HCT116 (cell line): ENCODE measurements around the gene MUC4. TPM values are rescaled to one million over a fixed set of nuclear protein-coding genes. Genes with fewer than 3 reads are reported as not detected.

Source experiments
- ATAC-seq: fragments of 200-7000 bp; cut with Tn5 transposase; 2 replicates; pipeline ENCODE4 v1.9.1; 2020; ENCODE audit warnings: mild to moderate bottlenecking, moderate library complexity
- BruUV-seq: library from RNA; stranded (reverse); fragments of 400-500 nt; replicated peaks from 2 replicates; lab custom pipeline; 2021; lab: Mats Ljungman, UMichigan
- CTCF ChIA-PET: fragments of 300-600 bp; sonication (Branson Sonifier 250); formaldehyde crosslinking; loops from one replicate; lab custom pipeline; 2021; ENCODE audit warnings: antibody characterized with exemption; lab: Charles Lee
- POLR2A ChIA-PET: fragments of 300-600, 350-600 bp; sonication (Branson Sonifier 250); formaldehyde crosslinking; loops from one replicate; lab custom pipeline; 2021; ENCODE audit warnings: antibody characterized with exemption; lab: Charles Lee
- RAD21 ChIA-PET, 2 experiments: fragments of 300-600 bp; sonication (Branson Sonifier 250); formaldehyde crosslinking; loops; one replicate each; lab custom pipeline; 2023; ENCODE audit warnings: low total read pairs in 2 of 2; ENCODE audit not compliant: uncharacterized antibody in 2 of 2, unreplicated experiment in 2 of 2, low non-redundant PET in 1 of 2; lab: Charles Lee
- DNase-seq: peaks from one replicate; pipeline ENCODE4 v3.0.0-alpha.2; 2010; ENCODE audit warnings: low read depth, low spot score
- H2AFZ ChIP-seq: fragments of 200-600 bp; shearing (Covaris generic), sonication (generic); 2 replicates; pipeline ENCODE4 v1.6.1; 2017; ENCODE audit warnings: low read depth, mixed run types, mixed read lengths, antibody characterized with exemption, low read length; ENCODE audit not compliant: poor library complexity, severe bottlenecking
- H3K27ac ChIP-seq: 2 replicates; pipeline ENCODE4 v1.5.1; 2012; ENCODE audit warnings: low read depth, low read length
- H3K27me3 ChIP-seq: fragments of 200-600 bp; sonication (generic); 2 replicates; pipeline ENCODE4 v1.6.1; 2016; ENCODE audit warnings: mixed run types, low read length, mixed read lengths; ENCODE audit not compliant: insufficient read depth
- H3K36me3 ChIP-seq, 2 experiments: fragments of 200-500 bp in 1 of 2; fragments of 200-600 bp in 1 of 2; sonication (Bioruptor generic) in 1 of 2; sonication (generic) in 1 of 2; 2 replicates each; pipeline versions ENCODE4 v1.5.1 to v1.6.1; 2014 to 2016; ENCODE audit warnings: low read length in 2 of 2, inconsistent platforms in 1 of 2, mixed read lengths in 1 of 2, mixed run types in 1 of 2; ENCODE audit not compliant: insufficient read depth in 2 of 2, control insufficient read depth in 1 of 2
- H3K4me1 ChIP-seq, 2 experiments: fragments of 200-600 bp in 1 of 2; sonication (generic) in 1 of 2; 2 replicates each; pipeline versions ENCODE4 v1.5.1 to v1.6.1; 2012 to 2017; ENCODE audit warnings: low read length in 2 of 2, inconsistent platforms in 1 of 2, mild to moderate bottlenecking in 1 of 2, mixed read lengths in 1 of 2, mixed run types in 1 of 2, moderate library complexity in 1 of 2; ENCODE audit not compliant: insufficient read depth in 2 of 2, control insufficient read depth in 1 of 2
- H3K4me2 ChIP-seq: fragments of 200-600 bp; sonication (generic); 2 replicates; pipeline ENCODE4 v1.6.1; 2017; ENCODE audit warnings: mixed run types, low read length, mixed read lengths
- H3K4me3 ChIP-seq, 2 experiments: fragments of 200-600 bp in 1 of 2; sonication (generic) in 1 of 2; replicated peaks in 1 of 2; 2 replicates each; pipeline ENCODE4 v1.5.1; 2011 to 2016; ENCODE audit warnings: low read length in 2 of 2, control low read depth in 1 of 2, low read depth in 1 of 2, mild to moderate bottlenecking in 1 of 2, mixed read lengths in 1 of 2, mixed run types in 1 of 2
- H3K79me2 ChIP-seq: fragments of 200-600 bp; sonication (generic); 2 replicates; pipeline ENCODE4 v1.6.1; 2017; ENCODE audit warnings: mild to moderate bottlenecking, mixed run types, low read length, moderate library complexity, mixed read lengths; ENCODE audit not compliant: insufficient read depth
- H3K9ac ChIP-seq: fragments of 200-600 bp; sonication (generic); 2 replicates; pipeline ENCODE4 v1.6.1; 2016; ENCODE audit warnings: low read length, mixed read lengths
- H3K9me2 ChIP-seq: fragments of 200-600 bp; sonication (generic), shearing (Covaris generic); 2 replicates; pipeline ENCODE4 v1.6.1; 2017; ENCODE audit warnings: mixed run types, mild to moderate bottlenecking, moderate library complexity; ENCODE audit not compliant: insufficient read depth
- H3K9me3 ChIP-seq, 2 experiments: fragments of 200-500 bp in 1 of 2; fragments of 200-600 bp in 1 of 2; sonication (Bioruptor generic) in 1 of 2; sonication (generic) in 1 of 2; 2 replicates each; pipeline ENCODE4 v1.6.1; 2014 to 2017; ENCODE audit warnings: low read length in 2 of 2, mixed read lengths in 2 of 2, inconsistent platforms in 1 of 2, low read depth in 1 of 2, mild to moderate bottlenecking in 1 of 2, mixed run types in 1 of 2, moderate library complexity in 1 of 2; ENCODE audit not compliant: control insufficient read depth in 1 of 2, insufficient read depth in 1 of 2
- H4K20me1 ChIP-seq: fragments of 200-600 bp; sonication (generic), shearing (Covaris generic); 2 replicates; pipeline ENCODE4 v1.6.1; 2017; ENCODE audit warnings: mixed run types, mild to moderate bottlenecking, moderate library complexity; ENCODE audit not compliant: insufficient read depth
- CBX3 ChIP-seq: IDR thresholded peaks from 2 replicates; pipeline ENCODE4 v1.6.1; 2012; ENCODE audit warnings: low read depth
- CEBPB ChIP-seq: IDR thresholded peaks from 2 replicates; pipeline ENCODE4 v1.6.1; 2012; ENCODE audit warnings: low read depth
- EGR1 ChIP-seq: IDR thresholded peaks from 2 replicates; pipeline ENCODE4 v1.6.1; 2012; ENCODE audit warnings: low read depth
- ELF1 ChIP-seq: IDR thresholded peaks from 2 replicates; pipeline ENCODE4 v1.6.1; 2012; ENCODE audit warnings: low read depth, borderline replicate concordance
- EZH2 ChIP-seq: fragments of 200-600 bp; sonication (generic); IDR thresholded peaks from 2 replicates; pipeline ENCODE4 v1.6.1; 2017; ENCODE audit warnings: antibody characterized with exemption, mixed run types
- EZH2phosphoT487 ChIP-seq: fragments of 200-600 bp; IDR thresholded peaks from 2 replicates; pipeline ENCODE4 v1.6.1; 2018; ENCODE audit warnings: antibody characterized with exemption, borderline replicate concordance
- JUND ChIP-seq: IDR thresholded peaks from 2 replicates; pipeline ENCODE4 v1.6.1; 2012
- POLR2A ChIP-seq: IDR thresholded peaks from 2 replicates; pipeline ENCODE4 v1.7.0; 2011; ENCODE audit warnings: borderline replicate concordance; ENCODE audit not compliant: insufficient read depth, insufficient read length; ENCODE audit errors: extremely low read depth
- RAD21 ChIP-seq: IDR thresholded peaks from 2 replicates; pipeline ENCODE4 v1.6.1; 2012; ENCODE audit warnings: low read depth, mild to moderate bottlenecking
- SIN3A ChIP-seq: IDR thresholded peaks from 2 replicates; pipeline ENCODE4 v1.6.1; 2012; ENCODE audit warnings: low read depth
- SP1 ChIP-seq: IDR thresholded peaks from 2 replicates; pipeline ENCODE4 v1.6.1; 2012; ENCODE audit warnings: low read depth
- SRF ChIP-seq: IDR thresholded peaks from 2 replicates; pipeline ENCODE4 v1.6.1; 2012; ENCODE audit warnings: low read depth
- TCF7L2 ChIP-seq: IDR thresholded peaks from 2 replicates; pipeline ENCODE4 v1.7.0; 2011; ENCODE audit warnings: borderline replicate concordance, inconsistent platforms; ENCODE audit not compliant: insufficient read depth, insufficient read length; ENCODE audit errors: extremely low read depth
- intact Hi-C: fragments of 100-400 bp; cut with micrococcal nuclease; formaldehyde crosslinking; loops from 2 replicates; pipeline ENCODE4 v1.10.0; 2022
- total RNA-seq: library from RNA; stranded (reverse); gene quantifications from one replicate; pipeline ENCODE4 v1.2.1, GENCODE V29; 2021; ENCODE audit not compliant: unreplicated experiment
- TF ChIP-seq, protein P1 (sequence below): IDR thresholded peaks from 2 replicates; pipeline ENCODE4 v1.6.1; 2012; ENCODE audit warnings: low read depth
- TF ChIP-seq, protein P2 (sequence below): IDR thresholded peaks from 2 replicates; pipeline ENCODE4 v1.6.1; 2011; ENCODE audit warnings: mild to moderate bottlenecking, low read length, moderate library complexity; ENCODE audit not compliant: insufficient replicate concordance; ENCODE audit errors: extremely low read depth
- TF ChIP-seq, protein P3 (sequence below), 3 experiments: fragments of 200-600 bp in 1 of 3; sonication (generic) in 1 of 3; IDR thresholded peaks in 2 of 3; conservative IDR thresholded peaks in 1 of 3; 2 replicates each; pipeline ENCODE4 v1.5.1; 2012 to 2017; ENCODE audit warnings: low read depth in 2 of 3, low read length in 2 of 3, antibody characterized with exemption in 1 of 3, borderline replicate concordance in 1 of 3, control low read depth in 1 of 3, mild to moderate bottlenecking in 1 of 3, mixed read lengths in 1 of 3, mixed run types in 1 of 3, moderate library complexity in 1 of 3; ENCODE audit not compliant: insufficient read depth in 1 of 3

MUC4 gene
- total RNA-seq, 1 experiment from 2014 or later = 0.64 TPM

DNA sequence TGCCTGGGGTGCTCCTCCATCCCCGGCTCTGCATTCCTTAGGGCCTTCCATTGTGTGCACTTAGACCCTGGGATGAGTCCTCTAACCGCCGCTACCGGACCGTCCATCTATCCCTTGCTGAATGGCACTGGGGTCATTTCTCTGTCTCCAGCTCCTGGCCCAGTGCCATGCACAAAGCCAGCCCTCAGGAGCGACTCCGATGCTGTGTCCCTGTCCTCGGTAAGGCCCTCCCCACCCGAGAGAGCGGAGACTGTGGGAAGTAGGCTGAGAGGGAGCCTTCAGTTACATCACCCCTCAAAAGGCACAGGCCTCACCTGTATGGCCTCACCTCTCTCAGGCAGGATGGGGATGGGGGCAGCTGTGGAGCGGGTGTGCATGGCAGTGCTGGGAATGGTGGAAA, 33.8 kb downstream of the MUC4 start:
- Histone ChIP-seq H3K27me3 (no peaks in the 10 kb centered on the region), H3K36me3 (no peaks in the 10 kb centered on the region), H3K9me2 (no peaks in the 10 kb centered on the region), H3K4me3 (no peak overlapping the region), H4K20me1 (no peaks in the 10 kb centered on the region), H3K4me2 (no peak overlapping the region), H3K4me1 (no peaks in the 10 kb centered on the region), H3K27ac (no peak overlapping the region), H2AFZ (no peak overlapping the region), H3K9me3 (no peaks in the 10 kb centered on the region), H3K79me2 (no peaks in the 10 kb centered on the region), H3K9ac (no peak overlapping the region)
- DNase-seq = no peak
- ChIA-PET CTCF (no interaction called here), RAD21 (no interaction called here), POLR2A (no interaction called here)
- intact Hi-C loops = loop anchor here (5.0 to 10.0 kb wide), 2 partner anchors 123 to 221 kb away; no protein-coding TSS in a partner anchor
- no peak for ATAC-seq
- BruUV-seq = no TSS peak
- TF ChIP-seq POLR2A (no peak), RAD21 (no peak), CBX3 (no peak), ELF1 (no peak), TCF7L2 (no peak), CEBPB (no peak), SRF (no peak), EZH2 (no peak), EGR1 (no peak), EZH2phosphoT487 (no peak), SP1 (no peak), JUND (no peak), SIN3A (no peak)
- TF ChIP-seq, protein P1, sequence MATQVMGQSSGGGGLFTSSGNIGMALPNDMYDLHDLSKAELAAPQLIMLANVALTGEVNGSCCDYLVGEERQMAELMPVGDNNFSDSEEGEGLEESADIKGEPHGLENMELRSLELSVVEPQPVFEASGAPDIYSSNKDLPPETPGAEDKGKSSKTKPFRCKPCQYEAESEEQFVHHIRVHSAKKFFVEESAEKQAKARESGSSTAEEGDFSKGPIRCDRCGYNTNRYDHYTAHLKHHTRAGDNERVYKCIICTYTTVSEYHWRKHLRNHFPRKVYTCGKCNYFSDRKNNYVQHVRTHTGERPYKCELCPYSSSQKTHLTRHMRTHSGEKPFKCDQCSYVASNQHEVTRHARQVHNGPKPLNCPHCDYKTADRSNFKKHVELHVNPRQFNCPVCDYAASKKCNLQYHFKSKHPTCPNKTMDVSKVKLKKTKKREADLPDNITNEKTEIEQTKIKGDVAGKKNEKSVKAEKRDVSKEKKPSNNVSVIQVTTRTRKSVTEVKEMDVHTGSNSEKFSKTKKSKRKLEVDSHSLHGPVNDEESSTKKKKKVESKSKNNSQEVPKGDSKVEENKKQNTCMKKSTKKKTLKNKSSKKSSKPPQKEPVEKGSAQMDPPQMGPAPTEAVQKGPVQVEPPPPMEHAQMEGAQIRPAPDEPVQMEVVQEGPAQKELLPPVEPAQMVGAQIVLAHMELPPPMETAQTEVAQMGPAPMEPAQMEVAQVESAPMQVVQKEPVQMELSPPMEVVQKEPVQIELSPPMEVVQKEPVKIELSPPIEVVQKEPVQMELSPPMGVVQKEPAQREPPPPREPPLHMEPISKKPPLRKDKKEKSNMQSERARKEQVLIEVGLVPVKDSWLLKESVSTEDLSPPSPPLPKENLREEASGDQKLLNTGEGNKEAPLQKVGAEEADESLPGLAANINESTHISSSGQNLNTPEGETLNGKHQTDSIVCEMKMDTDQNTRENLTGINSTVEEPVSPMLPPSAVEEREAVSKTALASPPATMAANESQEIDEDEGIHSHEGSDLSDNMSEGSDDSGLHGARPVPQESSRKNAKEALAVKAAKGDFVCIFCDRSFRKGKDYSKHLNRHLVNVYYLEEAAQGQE = no peak
- TF ChIP-seq, protein P2, sequence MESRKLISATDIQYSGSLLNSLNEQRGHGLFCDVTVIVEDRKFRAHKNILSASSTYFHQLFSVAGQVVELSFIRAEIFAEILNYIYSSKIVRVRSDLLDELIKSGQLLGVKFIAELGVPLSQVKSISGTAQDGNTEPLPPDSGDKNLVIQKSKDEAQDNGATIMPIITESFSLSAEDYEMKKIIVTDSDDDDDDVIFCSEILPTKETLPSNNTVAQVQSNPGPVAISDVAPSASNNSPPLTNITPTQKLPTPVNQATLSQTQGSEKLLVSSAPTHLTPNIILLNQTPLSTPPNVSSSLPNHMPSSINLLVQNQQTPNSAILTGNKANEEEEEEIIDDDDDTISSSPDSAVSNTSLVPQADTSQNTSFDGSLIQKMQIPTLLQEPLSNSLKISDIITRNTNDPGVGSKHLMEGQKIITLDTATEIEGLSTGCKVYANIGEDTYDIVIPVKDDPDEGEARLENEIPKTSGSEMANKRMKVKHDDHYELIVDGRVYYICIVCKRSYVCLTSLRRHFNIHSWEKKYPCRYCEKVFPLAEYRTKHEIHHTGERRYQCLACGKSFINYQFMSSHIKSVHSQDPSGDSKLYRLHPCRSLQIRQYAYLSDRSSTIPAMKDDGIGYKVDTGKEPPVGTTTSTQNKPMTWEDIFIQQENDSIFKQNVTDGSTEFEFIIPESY = no peak
- TF ChIP-seq, protein P3, sequence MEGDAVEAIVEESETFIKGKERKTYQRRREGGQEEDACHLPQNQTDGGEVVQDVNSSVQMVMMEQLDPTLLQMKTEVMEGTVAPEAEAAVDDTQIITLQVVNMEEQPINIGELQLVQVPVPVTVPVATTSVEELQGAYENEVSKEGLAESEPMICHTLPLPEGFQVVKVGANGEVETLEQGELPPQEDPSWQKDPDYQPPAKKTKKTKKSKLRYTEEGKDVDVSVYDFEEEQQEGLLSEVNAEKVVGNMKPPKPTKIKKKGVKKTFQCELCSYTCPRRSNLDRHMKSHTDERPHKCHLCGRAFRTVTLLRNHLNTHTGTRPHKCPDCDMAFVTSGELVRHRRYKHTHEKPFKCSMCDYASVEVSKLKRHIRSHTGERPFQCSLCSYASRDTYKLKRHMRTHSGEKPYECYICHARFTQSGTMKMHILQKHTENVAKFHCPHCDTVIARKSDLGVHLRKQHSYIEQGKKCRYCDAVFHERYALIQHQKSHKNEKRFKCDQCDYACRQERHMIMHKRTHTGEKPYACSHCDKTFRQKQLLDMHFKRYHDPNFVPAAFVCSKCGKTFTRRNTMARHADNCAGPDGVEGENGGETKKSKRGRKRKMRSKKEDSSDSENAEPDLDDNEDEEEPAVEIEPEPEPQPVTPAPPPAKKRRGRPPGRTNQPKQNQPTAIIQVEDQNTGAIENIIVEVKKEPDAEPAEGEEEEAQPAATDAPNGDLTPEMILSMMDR (IDR thresholded peaks at IDR 0.05 in 2 of 3, conservative IDR thresholded peaks at IDR 0.05 in 1 of 3; ENCODE audit: borderline replicate concordance in 1 of 3, insufficient read depth in 1 of 3, low read depth in 2 of 3, low read length in 2 of 3) = no peak
